ENCODE measurements around the gene HK3. TPM values are rescaled to one million over a fixed set of nuclear protein-coding genes. Genes with fewer than 3 reads are reported as not detected.

Gene HK3
- polyA plus RNA-seq, 2 of the 4 experiments (the other 2 are of a cell fraction), result 0.04 to 0.12 TPM

- DNase-seq (ENCODE audit: low read depth in 1 of 2, low spot score in 1 of 2), result no peak
These were observed 10.9 kb downstream of the HK3 start for GRCh38 chr5:176888016-176888864.

GRCh38 chr5:176887252-176887849 lies 11.8 kb downstream of the HK3 start:
- TF ChIP-seq SREBF2 (IDR thresholded peaks at IDR 0.05) (no peak), REST (IDR thresholded peaks at IDR 0.05) (no peak), RARB (CRISPR knock-in tag; IDR thresholded peaks at IDR 0.05) (no peak), ZSCAN20 (CRISPR knock-in tag; IDR thresholded peaks at IDR 0.05) (no peak), POLR2AphosphoS2 (conservative IDR thresholded peaks at IDR 0.05; ENCODE audit: low read length) (no peak), MAZ (IDR thresholded peaks at IDR 0.05; ENCODE audit: borderline replicate concordance, low read depth, low read length) (no peak), ELK1 (IDR thresholded peaks at IDR 0.05; ENCODE audit: low read depth, low read length) (no peak), CHD2 (IDR thresholded peaks at IDR 0.05; ENCODE audit: low read length, partially characterized antibody) (no peak), MAFK (IDR thresholded peaks at IDR 0.05; ENCODE audit: partially characterized antibody) (no peak), NFE2L2 (conservative IDR thresholded peaks at IDR 0.05; ENCODE audit: low read length) (no peak), CTCF (IDR thresholded peaks at IDR 0.05) (no peak), CHD4 (IDR thresholded peaks at IDR 0.05; ENCODE audit: borderline replicate concordance) (no peak)
- Histone ChIP-seq H3K27ac (no peak overlapping the region), H3K4me1 (no peaks in the 10 kb centered on the region), H3K9me3 (no peaks in the 10 kb centered on the region), H3K4me3 (no peak overlapping the region), H3K4me2 (no peak overlapping the region)
- DNase-seq (ENCODE audit: low read depth in 1 of 2, low spot score in 1 of 2) (no peak), FAIRE-seq (no peak), ATAC-seq (0 out of 6 replicates have a peak, but pooled peaks of 1 of the 2 experiments have one; percentile 16)
- ChIA-PET POLR2A (no interaction called here), CTCF (interaction anchor here (0.6 to 1.6 kb wide), 3 partner anchors 15 to 1150 kb away, joined by 3 to 7 read pairs (median 4); no protein-coding TSS in a partner anchor)
- 67% methylated on average over 16 of the region's 28 CpGs for WGBS (ENCODE audit: missing lambda C conversion rate)

More at GRCh38 chr5:176888016-176888864, 10.9 kb downstream of the HK3 start:
- TF ChIP-seq HDAC2 (IDR thresholded peaks at IDR 0.05), result no peak
- no peak for TF ChIP-seq ZC3H11A (IDR thresholded peaks at IDR 0.05)
- no peak for TF ChIP-seq RAD21 (conservative IDR thresholded peaks at IDR 0.05 in 1 of 2, IDR thresholded peaks at IDR 0.05 in 1 of 2)
- no peak for TF ChIP-seq ESRRA (IDR thresholded peaks at IDR 0.05; ENCODE audit: borderline replicate concordance, low read length)
- TF ChIP-seq MAX (IDR thresholded peaks at IDR 0.05), result no peak
- no peak for TF ChIP-seq NR3C1 (IDR thresholded peaks at IDR 0.05)
- TF ChIP-seq HOXA7 (CRISPR knock-in tag; IDR thresholded peaks at IDR 0.05), result no peak
- TF ChIP-seq REST (IDR thresholded peaks at IDR 0.05), result no peak
- TF ChIP-seq HES2 (IDR thresholded peaks at IDR 0.05), result no peak
- ATAC-seq, result no peak
- CTCF ChIA-PET, result interaction anchor here (0.5 to 1.6 kb wide), 2 partner anchors 228 to 315 kb away, joined by 3 to 7 read pairs; no protein-coding TSS in a partner anchor
- WGBS (ENCODE audit: missing lambda C conversion rate), result 67% methylated on average over 25 of the region's 27 CpGs
- H3K4me3 ChIP-seq, result no peak overlapping the region
- H3K4me1 ChIP-seq, result no peaks in the 10 kb centered on the region
- H3K9me3 ChIP-seq, result no peaks in the 10 kb centered on the region
- H3K27ac ChIP-seq, result no peak overlapping the region
- POLR2A ChIA-PET, result no interaction called here
- FAIRE-seq, result no peak
- no peak overlapping the region for H3K4me2 ChIP-seq
